OCI-LY1 (cell line): ENCODE results near the gene FRAS1.

Source experiments
- CTCF ChIP-seq: fragments of 200-600 bp; sonication (generic), shearing (Covaris generic); IDR thresholded peaks from 2 replicates; pipeline ENCODE4 v1.5.1; 2017; ENCODE audit warnings: mild to moderate bottlenecking, antibody characterized with exemption, low read length, moderate library complexity, mixed read lengths
- EZH2 ChIP-seq: fragments of 200-600 bp; sonication (generic), shearing (Covaris generic); IDR thresholded peaks from 2 replicates; pipeline ENCODE4 v1.8.0; 2017; ENCODE audit warnings: borderline replicate concordance, mixed run types, mild to moderate bottlenecking, antibody characterized with exemption, low read length, moderate library complexity, mixed read lengths

DNA sequence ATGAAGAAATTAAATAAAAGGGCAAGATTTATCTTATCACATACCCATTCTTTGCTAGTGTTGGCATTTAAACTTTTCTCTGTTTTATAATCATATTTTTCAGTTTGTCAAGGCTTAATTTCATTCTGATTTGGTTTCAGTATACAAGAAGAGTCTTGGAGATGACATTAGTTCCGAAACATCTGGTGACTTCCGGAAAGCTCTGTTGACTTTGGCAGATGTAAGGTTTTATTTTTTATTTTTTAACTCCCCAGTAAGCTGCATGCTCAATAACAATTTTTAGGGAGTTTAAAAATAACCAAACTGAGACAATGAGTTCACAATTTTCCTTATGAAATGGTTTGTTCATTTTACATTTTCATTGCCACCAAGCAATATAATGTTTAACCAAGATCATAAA, 534.3 kb downstream of the FRAS1 start:
- TF ChIP-seq CTCF (no peak), EZH2 (no peak)
